Tibial nerve (tissue), 3 donors: ENCODE results near the gene ARHGEF9.

Experiments used
- CTCF ChIP-seq, 5 experiments: fragments of 200-600 bp in 3 of 5; fragments of 450-650 bp in 2 of 5; sonication (generic) in 3 of 5; IDR thresholded peaks; one replicate each; pipeline ENCODE4 v1.5.1; 2016 to 2019; ENCODE audit warnings: antibody characterized with exemption in 5 of 5, mild to moderate bottlenecking in 3 of 5, moderate library complexity in 2 of 5
- POLR2A ChIP-seq, 2 donors: fragments of 450-650 bp; IDR thresholded peaks; one replicate each; pipeline ENCODE4 v1.6.1; 2017; ENCODE audit warnings: antibody characterized with exemption in 2 of 2, mild to moderate bottlenecking in 2 of 2, moderate library complexity in 2 of 2

DNA sequence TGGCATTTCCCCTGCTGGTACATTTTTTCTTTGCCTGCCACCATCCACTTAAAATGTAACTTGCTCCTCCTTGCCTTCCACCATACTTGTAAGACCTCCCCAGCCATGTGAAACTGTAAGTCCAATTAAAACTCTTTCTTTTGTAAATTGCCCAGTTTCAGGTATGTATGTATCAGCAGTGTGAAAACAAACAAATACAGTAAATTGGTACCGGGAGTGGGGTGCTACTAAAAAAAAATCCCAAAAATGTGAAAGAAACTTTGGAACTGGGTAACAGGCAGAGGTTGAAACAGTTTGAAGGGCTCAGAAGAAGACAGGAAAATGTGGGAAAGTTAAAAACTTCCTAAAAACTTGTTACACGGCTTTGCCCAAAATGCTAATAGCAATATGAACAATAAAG lies 16.3 kb downstream of the ARHGEF9 start:
- TF ChIP-seq CTCF (IDR thresholded peaks at IDR 0.05) (no peak), POLR2A (IDR thresholded peaks at IDR 0.05) (no peak)
